ENCODE data around the gene ADCK2.

- no peak for TF ChIP-seq CTCF (IDR thresholded peaks at IDR 0.05)
- TF ChIP-seq POLR2A (IDR thresholded peaks at IDR 0.05) = no peak
Measured at GRCh38 chr7:140667476-140667875, 5.3 kb upstream of the ADCK2 start.

Data from esophagus squamous epithelium (tissue), 4 donors.